ENCODE results near the gene ESR2.

DNA sequence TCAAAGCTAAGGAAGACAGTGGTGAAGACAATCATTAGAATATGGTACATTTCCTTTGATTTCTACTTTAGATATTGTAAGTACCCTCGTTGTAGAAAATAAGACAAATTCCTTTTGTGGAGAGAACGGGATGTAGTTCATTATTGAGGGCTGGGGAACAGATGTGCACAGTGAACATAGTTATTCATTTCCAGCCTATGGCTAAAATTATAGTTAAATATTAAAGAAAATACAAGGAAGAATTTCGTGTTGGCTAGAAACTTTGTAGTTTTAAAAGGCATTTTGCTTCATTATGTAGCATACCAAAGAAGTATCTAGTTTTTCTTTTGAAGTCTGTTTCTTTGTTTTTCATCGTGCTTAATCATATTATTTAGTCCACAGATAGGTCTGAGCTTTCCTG, 201.8 kb downstream of the ESR2 start:
- TF ChIP-seq, protein P1, sequence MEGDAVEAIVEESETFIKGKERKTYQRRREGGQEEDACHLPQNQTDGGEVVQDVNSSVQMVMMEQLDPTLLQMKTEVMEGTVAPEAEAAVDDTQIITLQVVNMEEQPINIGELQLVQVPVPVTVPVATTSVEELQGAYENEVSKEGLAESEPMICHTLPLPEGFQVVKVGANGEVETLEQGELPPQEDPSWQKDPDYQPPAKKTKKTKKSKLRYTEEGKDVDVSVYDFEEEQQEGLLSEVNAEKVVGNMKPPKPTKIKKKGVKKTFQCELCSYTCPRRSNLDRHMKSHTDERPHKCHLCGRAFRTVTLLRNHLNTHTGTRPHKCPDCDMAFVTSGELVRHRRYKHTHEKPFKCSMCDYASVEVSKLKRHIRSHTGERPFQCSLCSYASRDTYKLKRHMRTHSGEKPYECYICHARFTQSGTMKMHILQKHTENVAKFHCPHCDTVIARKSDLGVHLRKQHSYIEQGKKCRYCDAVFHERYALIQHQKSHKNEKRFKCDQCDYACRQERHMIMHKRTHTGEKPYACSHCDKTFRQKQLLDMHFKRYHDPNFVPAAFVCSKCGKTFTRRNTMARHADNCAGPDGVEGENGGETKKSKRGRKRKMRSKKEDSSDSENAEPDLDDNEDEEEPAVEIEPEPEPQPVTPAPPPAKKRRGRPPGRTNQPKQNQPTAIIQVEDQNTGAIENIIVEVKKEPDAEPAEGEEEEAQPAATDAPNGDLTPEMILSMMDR (IDR thresholded peaks at IDR 0.05), result no peak
- TF ChIP-seq EP300 (IDR thresholded peaks at IDR 0.05), result no peak
